ENCODE results near the gene CDC6.
A peak's percentile ranks its signal among the peaks of the same experiment; 100 is the strongest.

The CDC6 gene

DNA sequence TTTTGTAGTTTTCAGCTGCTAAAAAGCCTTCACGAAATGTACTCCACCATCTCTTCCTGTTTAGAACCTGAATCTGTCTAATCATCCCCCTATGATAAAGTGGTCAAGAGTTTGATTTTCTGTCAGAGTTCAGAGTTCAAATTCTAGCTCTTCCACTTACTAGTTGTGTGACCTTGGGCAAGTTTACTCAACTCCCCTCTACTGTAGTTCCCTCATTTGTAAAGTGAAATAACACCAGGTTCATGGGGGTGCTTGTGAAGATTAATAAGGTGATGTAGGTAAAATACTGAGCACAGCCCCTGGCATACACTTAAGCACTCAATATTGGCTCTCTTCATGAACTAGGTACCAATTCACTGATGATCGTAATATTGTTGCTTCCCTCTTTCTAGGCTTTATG is 1.2 kb upstream of the CDC6 start:
- no peak for DNase-seq (ENCODE audit: low read depth)
- TF ChIP-seq, protein P1, sequence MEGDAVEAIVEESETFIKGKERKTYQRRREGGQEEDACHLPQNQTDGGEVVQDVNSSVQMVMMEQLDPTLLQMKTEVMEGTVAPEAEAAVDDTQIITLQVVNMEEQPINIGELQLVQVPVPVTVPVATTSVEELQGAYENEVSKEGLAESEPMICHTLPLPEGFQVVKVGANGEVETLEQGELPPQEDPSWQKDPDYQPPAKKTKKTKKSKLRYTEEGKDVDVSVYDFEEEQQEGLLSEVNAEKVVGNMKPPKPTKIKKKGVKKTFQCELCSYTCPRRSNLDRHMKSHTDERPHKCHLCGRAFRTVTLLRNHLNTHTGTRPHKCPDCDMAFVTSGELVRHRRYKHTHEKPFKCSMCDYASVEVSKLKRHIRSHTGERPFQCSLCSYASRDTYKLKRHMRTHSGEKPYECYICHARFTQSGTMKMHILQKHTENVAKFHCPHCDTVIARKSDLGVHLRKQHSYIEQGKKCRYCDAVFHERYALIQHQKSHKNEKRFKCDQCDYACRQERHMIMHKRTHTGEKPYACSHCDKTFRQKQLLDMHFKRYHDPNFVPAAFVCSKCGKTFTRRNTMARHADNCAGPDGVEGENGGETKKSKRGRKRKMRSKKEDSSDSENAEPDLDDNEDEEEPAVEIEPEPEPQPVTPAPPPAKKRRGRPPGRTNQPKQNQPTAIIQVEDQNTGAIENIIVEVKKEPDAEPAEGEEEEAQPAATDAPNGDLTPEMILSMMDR (IDR thresholded peaks at IDR 0.05; ENCODE audit: low read length, missing control alignments) = no peak
- no peak overlapping the region for H3K4me3 ChIP-seq (replicated peaks; ENCODE audit: low read depth, low read length)

DNA sequence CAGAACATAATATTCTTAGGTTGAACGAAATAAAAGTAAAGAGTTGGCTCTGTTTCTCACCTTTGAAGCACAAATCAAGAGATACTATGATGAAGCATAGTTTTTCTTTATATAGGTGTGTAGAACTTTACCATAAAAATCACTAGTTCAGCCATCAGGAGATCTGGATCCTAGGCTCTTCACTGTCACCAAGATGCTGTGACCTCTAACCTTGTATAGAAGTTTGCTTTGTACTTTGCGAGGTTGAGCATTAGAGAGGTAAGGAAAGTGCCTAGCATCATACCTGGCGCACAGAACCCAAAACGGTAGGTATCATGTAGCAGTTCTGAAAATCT is 553 bp upstream of the CDC6 start:
- H3K4me3 ChIP-seq (replicated peaks; ENCODE audit: low read depth, low read length) = no peak overlapping the region
- TF ChIP-seq, protein P1 (IDR thresholded peaks at IDR 0.05; ENCODE audit: low read length, missing control alignments) = no peak

DNA sequence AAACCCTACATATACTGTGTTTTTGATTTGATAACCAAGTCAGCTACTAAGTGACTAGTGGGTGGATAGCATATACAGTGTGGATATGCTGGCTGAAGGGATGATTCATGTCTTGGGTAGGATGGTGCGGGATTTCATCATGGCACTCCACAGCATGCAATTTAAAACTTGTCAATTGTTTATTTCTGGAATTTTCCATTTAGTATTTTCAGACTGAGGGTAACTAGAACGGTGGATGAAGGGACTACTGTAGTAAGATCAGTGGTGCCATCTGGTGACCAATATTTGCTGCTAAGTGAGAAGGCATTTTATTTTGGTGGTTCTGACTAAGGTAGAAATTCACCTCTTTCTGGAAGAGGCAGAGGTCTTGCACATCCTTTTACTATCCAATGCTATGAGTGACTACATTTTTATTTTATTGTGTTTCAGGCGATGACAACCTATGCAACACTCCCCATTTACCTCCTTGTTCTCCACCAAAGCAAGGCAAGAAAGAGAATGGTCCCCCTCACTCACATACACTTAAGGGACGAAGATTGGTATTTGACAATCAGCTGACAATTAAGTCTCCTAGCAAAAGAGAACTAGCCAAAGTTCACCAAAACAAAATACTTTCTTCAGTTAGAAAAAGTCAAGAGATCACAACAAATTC is 3.1 kb downstream of the CDC6 start:
- TF ChIP-seq, protein P1 (IDR thresholded peaks at IDR 0.05; ENCODE audit: low read length, missing control alignments) = peak; percentile 72
- no peak overlapping the region for H3K4me3 ChIP-seq (replicated peaks; ENCODE audit: low read depth, low read length)
- peak; percentile 96 for DNase-seq (ENCODE audit: low read depth)

More for the DNA sequence above, 553 bp upstream of the CDC6 start:
- no peak for DNase-seq (ENCODE audit: low read depth)

DNA sequence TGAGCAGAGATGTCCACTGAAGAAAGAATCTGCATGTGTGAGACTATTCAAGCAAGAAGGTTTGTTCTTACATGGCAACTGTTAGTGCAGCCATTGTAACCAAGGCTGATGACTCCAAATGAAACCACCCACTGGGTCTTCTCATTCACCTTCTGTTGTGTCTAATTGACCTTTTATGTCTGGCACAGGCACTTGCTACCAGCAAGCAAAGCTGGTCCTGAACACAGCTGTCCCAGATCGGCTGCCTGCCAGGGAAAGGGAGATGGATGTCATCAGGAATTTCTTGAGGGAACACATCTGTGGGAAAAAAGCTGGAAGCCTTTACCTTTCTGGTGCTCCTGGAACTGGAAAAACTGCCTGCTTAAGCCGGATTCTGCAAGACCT is 3.6 kb downstream of the CDC6 start:
- TF ChIP-seq, protein P1 (IDR thresholded peaks at IDR 0.05; ENCODE audit: low read length, missing control alignments) = no peak
- no peak overlapping the region for H3K4me3 ChIP-seq (replicated peaks; ENCODE audit: low read depth, low read length)
- no peak for DNase-seq (ENCODE audit: low read depth)

DNA sequence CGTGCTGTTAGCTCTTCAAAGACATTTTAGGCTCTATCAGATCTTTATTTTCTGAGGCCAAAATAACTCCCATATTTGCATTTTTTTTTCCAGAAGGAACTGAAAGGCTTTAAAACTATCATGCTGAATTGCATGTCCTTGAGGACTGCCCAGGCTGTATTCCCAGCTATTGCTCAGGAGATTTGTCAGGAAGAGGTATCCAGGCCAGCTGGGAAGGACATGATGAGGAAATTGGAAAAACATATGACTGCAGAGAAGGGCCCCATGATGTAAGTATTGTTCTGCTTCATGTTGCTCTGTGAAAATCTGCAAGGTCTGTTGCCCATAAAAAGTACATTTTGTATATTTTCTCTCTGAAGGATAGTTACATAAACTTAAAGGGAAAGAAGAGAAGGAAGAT is 5.7 kb downstream of the CDC6 start:
- no peak overlapping the region for H3K4me3 ChIP-seq (replicated peaks; ENCODE audit: low read depth, low read length)
- peak; percentile 70 for DNase-seq (ENCODE audit: low read depth)
- TF ChIP-seq, protein P1 (IDR thresholded peaks at IDR 0.05; ENCODE audit: low read length, missing control alignments) = no peak

DNA sequence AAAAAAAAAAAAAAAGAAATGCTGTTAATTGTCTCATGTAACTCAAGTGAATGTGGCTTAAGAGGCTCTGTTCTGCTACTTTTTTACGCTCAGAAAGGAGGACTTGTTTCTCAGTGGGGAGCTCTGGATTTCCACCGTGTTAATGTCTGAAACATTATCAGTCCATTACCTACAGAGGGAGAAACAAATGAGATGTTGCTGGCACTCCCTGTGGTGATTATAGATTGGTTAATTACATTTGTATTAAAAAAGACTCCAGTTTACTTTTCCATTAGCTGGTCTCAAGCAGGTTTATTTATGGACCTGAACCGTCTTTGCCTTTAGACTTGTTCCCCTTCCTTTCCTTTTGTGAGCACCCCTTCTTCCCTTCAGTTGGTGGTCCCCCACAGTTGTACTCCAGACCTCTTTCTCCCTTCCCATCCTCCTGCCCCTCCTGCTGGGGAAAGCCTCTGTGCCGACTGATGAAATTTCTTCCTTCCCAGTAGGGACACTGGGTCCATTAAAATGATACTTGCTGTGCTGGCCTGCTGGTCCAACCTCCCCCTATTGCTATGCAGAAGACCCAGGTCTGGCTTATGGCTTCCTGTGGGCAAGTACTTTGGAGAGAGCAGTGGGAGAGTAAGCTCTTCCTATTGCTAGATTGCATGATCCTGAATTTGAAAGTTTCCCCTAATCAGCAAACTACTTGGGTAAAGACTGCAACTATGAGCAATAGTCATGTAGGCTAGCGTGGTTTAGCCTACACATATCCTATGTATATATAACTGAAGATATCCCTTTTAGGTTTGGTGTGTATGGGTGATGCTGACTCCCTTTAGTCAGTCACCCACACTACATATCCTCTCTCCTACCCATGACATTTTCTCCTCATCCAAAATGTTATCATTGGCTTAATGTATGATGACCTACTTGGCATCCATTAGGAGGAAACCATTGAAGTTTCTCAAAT is 8.1 kb downstream of the CDC6 start:
- no peak for DNase-seq (ENCODE audit: low read depth)
- TF ChIP-seq, protein P1 (IDR thresholded peaks at IDR 0.05; ENCODE audit: low read length, missing control alignments) = no peak
- H3K4me3 ChIP-seq (replicated peaks; ENCODE audit: low read depth, low read length) = no peak overlapping the region

Measured in fibroblast of pulmonary artery (primary cell).